CD4-positive, alpha-beta memory T cell (primary cell): Measurements from ENCODE around the gene CCL23. TPM values are rescaled to one million over a fixed set of nuclear protein-coding genes. Genes with fewer than 3 reads are reported as not detected.

Experiments used
- CTCF ChIA-PET: fragments of 350-600 bp; sonication (Branson Sonifier 250); formaldehyde crosslinking; loops from one replicate; lab custom pipeline; 2021; ENCODE audit warnings: inconsistent platforms; ENCODE audit not compliant: partially characterized antibody; lab: Charles Lee
- POLR2A ChIA-PET: fragments of 350-600 bp; sonication (Branson Sonifier 250); formaldehyde crosslinking; loops from one replicate; lab custom pipeline; 2021; ENCODE audit not compliant: partially characterized antibody; lab: Charles Lee
- DNase-seq, 5 donors: peaks; one replicate each; pipeline versions ENCODE4 v3.0.0 to v3.0.0-alpha.2; 2020 to 2022; ENCODE audit warnings: mixed read lengths in 1 of 5
- H3K27ac ChIP-seq: one replicate; pipeline ENCODE4 v1.7.0; 2013; ENCODE audit warnings: low read depth, low read length
- H3K27me3 ChIP-seq: 2 replicates; pipeline ENCODE4 v1.7.0; 2013; ENCODE audit warnings: mild to moderate bottlenecking, low read length, moderate library complexity; ENCODE audit not compliant: insufficient read depth
- H3K36me3 ChIP-seq: 2 replicates; pipeline ENCODE4 v1.7.0; 2013; ENCODE audit warnings: mild to moderate bottlenecking, low read length, moderate library complexity; ENCODE audit not compliant: insufficient read depth
- H3K4me1 ChIP-seq: 2 replicates; pipeline ENCODE4 v1.7.0; 2013; ENCODE audit warnings: mild to moderate bottlenecking, low read length, moderate library complexity; ENCODE audit not compliant: insufficient read depth
- H3K4me3 ChIP-seq, 2 donors: one replicate each; pipeline ENCODE4 v1.7.0; 2013; ENCODE audit warnings: low read length in 2 of 2, mild to moderate bottlenecking in 1 of 2
- H3K9me3 ChIP-seq, 2 donors: one replicate each; pipeline ENCODE4 v1.7.0; 2013; ENCODE audit warnings: low read length in 2 of 2, control low read depth in 1 of 2; ENCODE audit not compliant: control insufficient read depth in 1 of 2
- H3K27ac Mint-ChIP-seq, 7 donors: one replicate each; pipeline ENCODE4 v1.8.0; 2020 to 2021; ENCODE audit warnings: mixed read lengths in 7 of 7, mild to moderate bottlenecking in 6 of 7, inconsistent platforms in 3 of 7, moderate library complexity in 3 of 7
- H3K27me3 Mint-ChIP-seq, 2 donors: one replicate each; pipeline ENCODE4 v1.8.0; 2020 to 2021; ENCODE audit warnings: mixed read lengths in 2 of 2
- H3K36me3 Mint-ChIP-seq, 2 donors: one replicate each; pipeline ENCODE4 v1.8.0; 2020 to 2021; ENCODE audit warnings: mixed read lengths in 2 of 2, inconsistent platforms in 1 of 2, mild to moderate bottlenecking in 1 of 2
- H3K4me1 Mint-ChIP-seq, 4 donors: one replicate each; pipeline ENCODE4 v1.8.0; 2020 to 2021; ENCODE audit warnings: mixed read lengths in 4 of 4, mild to moderate bottlenecking in 1 of 4
- H3K4me3 Mint-ChIP-seq, 8 donors: one replicate each; pipeline ENCODE4 v1.8.0; 2020 to 2021; ENCODE audit warnings: mixed read lengths in 8 of 8, mild to moderate bottlenecking in 7 of 8, moderate library complexity in 6 of 8, inconsistent platforms in 3 of 8
- H3K9me3 Mint-ChIP-seq, 8 donors: one replicate each; pipeline ENCODE4 v1.8.0; 2020 to 2021; ENCODE audit warnings: mixed read lengths in 8 of 8, mild to moderate bottlenecking in 5 of 8, inconsistent platforms in 3 of 8, moderate library complexity in 1 of 8
- intact Hi-C: fragments of 100-400 bp; cut with micrococcal nuclease; formaldehyde crosslinking; loops from one replicate; pipeline ENCODE4 v1.15.1; 2023
- polyA plus RNA-seq, 2 donors: library from polyadenylated mRNA; unstranded; fragments of 300-500 nt; fragmentation: Illumina TruSeq; gene quantifications; one replicate each; pipeline ENCODE4 v1.2.3, GENCODE V29; 2021
- total RNA-seq, 2 experiments: library from RNA; stranded (reverse); gene quantifications; one replicate each; pipeline ENCODE4 v1.2.3, GENCODE V29; 2021

Gene CCL23
- total and polyA plus RNA-seq, 4 experiments from 2014 or later, result not detected

DNA sequence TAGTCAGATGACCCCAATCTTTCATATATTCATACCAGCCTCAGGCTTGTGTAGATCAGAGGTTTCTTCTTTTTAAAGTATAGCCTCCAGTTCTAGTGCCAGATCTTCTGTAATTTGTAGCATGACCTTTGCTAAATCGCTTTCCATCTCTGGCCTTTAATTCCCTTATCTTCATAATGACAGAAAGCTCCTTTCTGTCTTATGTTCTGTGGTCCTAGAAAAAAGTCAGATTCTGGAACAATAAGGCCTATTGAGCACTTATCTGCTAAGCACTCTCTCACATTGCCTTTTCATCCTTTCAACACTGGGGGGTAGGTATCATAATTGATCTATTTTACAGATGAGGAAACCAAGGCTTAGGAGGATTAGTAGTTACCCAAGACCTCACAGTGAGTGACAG is 45.7 kb downstream of the CCL23 start:
- Mint-ChIP-seq H3K4me1 (peaks cover 0 to 3% (median under 1%) of the 10 kb centered on the region in 4 donors), H3K4me3 (no peak overlapping the region), H3K36me3 (no peaks in the 10 kb centered on the region), H3K27me3 (peaks cover 0 to 4% of the 10 kb centered on the region in 2 donors), H3K9me3 (peaks cover 0 to 2% (median 0%) of the 10 kb centered on the region in 8 donors), H3K27ac (no peak overlapping the region)
- intact Hi-C loops, result no loop called here
- no peaks in the 10 kb centered on the region for H3K4me1 ChIP-seq
- H3K9me3 ChIP-seq, result no peaks in the 10 kb centered on the region
- no peak overlapping the region for H3K4me3 ChIP-seq
- H3K27me3 ChIP-seq, result no peaks in the 10 kb centered on the region
- POLR2A ChIA-PET, result no interaction called here
- DNase-seq, result no peak
- no peaks in the 10 kb centered on the region for H3K36me3 ChIP-seq
- CTCF ChIA-PET, result interaction anchor here (1.4 to 2.1 kb wide), 2 partner anchors 24 to 177 kb away, joined by 3 to 10 read pairs; no protein-coding TSS in a partner anchor
- no peak overlapping the region for H3K27ac ChIP-seq

DNA sequence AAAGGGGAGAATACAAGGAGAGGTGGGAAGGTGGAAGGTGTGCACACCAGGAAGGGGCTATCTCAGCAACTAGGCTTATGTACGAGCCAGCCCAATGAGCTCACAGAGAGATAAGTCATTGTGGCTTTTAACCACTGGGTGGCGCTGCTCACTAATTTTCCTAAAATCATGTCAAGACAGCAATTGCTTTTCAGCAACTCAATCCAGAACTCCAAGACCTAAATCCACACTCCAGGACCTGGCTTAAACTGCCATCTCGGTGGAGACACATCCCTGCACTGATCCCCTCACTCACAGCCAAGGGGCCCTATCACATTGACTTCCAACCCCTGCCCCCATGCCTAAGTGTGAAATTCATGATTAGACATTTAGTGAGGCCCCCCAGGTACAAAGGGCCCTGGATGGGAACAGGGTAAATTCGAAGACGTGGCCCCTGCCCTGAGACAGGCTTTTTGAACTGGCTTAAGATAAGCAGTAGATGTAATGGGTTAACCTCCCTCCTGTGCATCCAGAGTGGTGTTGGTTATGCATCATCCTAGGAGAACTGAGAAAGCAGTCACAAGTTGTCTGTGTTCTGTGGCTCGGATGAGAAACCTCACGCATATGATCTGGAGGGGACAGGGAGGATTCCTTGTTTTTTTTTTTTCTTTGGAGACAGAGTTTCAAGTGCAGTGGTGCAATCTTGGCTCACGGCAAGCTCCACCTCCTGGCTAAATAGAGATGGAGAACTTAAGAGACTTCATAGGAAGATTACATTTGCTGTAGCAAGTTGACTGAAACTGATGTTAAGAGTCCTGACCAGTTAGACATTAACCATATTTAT is 48.0 kb downstream of the CCL23 start:
- peaks cover 0 to 3% (median under 1%) of the 10 kb centered on the region in 4 donors for H3K4me1 Mint-ChIP-seq
- no peak overlapping the region for H3K27ac Mint-ChIP-seq
- Histone ChIP-seq H3K9me3 (no peaks in the 10 kb centered on the region), H3K36me3 (no peaks in the 10 kb centered on the region), H3K4me3 (no peak overlapping the region), H3K27me3 (no peaks in the 10 kb centered on the region), H3K27ac (no peak overlapping the region), H3K4me1 (no peaks in the 10 kb centered on the region)
- no peaks in the 10 kb centered on the region for H3K36me3 Mint-ChIP-seq
- CTCF ChIA-PET, result interaction anchor here (0.7 to 2.4 kb wide), 25 partner anchors 8 to 513 kb away, joined by 3 to 14 read pairs (median 4); partner anchors contain the start of gene LYZL6
- intact Hi-C loops, result loop anchor here (1.0 kb wide), 3 partner anchors 103 to 514 kb away; no protein-coding TSS in a partner anchor
- peak; percentile 52 to 64 (median 56) for DNase-seq
- H3K27me3 Mint-ChIP-seq, result peaks cover 0 to 4% of the 10 kb centered on the region in 2 donors
- H3K9me3 Mint-ChIP-seq, result peaks cover 0 to 2% (median 0%) of the 10 kb centered on the region in 8 donors
- H3K4me3 Mint-ChIP-seq, result peak overlapping the region in 1 of 8 donors; percentile 29
- POLR2A ChIA-PET, result interaction anchor here (0.8 kb wide), 1 partner anchor 94 kb away, joined by 3 read pairs; no protein-coding TSS in a partner anchor

DNA sequence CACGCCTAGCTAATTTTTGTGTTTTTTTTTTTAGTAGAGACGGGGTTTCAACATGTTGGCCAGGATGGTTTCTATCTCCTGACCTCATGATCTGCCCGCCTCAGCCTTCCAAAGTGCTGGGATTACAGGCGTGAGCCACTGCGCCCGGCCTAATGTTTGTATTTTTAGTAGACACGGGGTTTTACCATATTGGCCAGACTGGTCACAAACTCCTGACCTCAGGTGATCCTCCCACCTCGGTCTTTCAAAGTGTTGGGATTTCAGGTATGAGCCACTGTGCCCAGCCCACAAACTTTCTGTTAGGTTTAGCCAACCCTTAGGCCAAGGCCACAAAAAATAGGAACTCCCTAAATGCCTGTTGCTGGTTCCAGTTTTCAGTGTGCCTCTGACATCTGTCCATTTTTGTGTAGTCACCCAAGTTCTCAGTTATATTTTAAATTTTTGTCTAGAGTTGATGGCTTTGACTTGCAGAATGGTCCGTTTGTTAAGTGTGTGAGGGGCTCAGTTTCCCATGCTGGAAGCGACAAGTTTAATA is 49.2 kb downstream of the CCL23 start:
- peaks cover 0 to 4% of the 10 kb centered on the region in 2 donors for H3K27me3 Mint-ChIP-seq
- H3K27ac Mint-ChIP-seq, result no peak overlapping the region
- Histone ChIP-seq H3K36me3 (no peaks in the 10 kb centered on the region), H3K27ac (no peak overlapping the region), H3K4me1 (no peaks in the 10 kb centered on the region), H3K9me3 (no peaks in the 10 kb centered on the region), H3K27me3 (no peaks in the 10 kb centered on the region), H3K4me3 (no peak overlapping the region)
- CTCF ChIA-PET, result interaction anchor here (0.7 to 2.4 kb wide), 20 partner anchors 8 to 509 kb away, joined by 3 to 14 read pairs (median 4); no protein-coding TSS in a partner anchor
- intact Hi-C loops, result loop anchor here (1.0 kb wide), 3 partner anchors 104 to 515 kb away; no protein-coding TSS in a partner anchor
- no peak for DNase-seq
- POLR2A ChIA-PET, result no interaction called here
- H3K4me1 Mint-ChIP-seq, result peaks cover 0 to 3% (median under 1%) of the 10 kb centered on the region in 4 donors
- no peaks in the 10 kb centered on the region for H3K36me3 Mint-ChIP-seq
- no peak overlapping the region for H3K4me3 Mint-ChIP-seq
- H3K9me3 Mint-ChIP-seq, result peaks cover 0 to 2% (median 0%) of the 10 kb centered on the region in 8 donors

DNA sequence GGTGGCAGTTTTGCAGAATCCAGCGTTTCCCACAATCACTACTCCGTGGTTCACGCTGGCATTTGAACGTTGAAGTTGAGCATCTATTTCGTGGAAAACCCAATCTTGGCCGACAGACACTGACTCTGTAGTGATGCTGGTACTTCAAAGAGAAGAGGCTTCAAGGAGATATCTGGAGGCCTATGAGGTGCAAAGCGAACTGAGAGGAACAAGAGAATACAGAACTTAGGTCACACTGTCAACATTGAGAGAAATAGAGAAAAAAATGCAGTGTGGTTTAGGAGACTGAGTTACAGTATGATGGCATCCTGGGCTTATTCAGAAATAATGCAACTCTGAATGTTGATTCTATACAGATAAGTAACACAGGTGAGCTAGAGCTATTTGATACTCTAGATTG is 52.5 kb downstream of the CCL23 start:
- no peak overlapping the region for H3K27ac ChIP-seq
- H3K27ac Mint-ChIP-seq, result no peak overlapping the region
- intact Hi-C loops, result no loop called here
- no peaks in the 10 kb centered on the region for H3K36me3 ChIP-seq
- CTCF ChIA-PET, result interaction anchor here (1.1 to 1.6 kb wide), 2 partner anchors 11 to 201 kb away, joined by 5 to 11 read pairs; no protein-coding TSS in a partner anchor
- no peaks in the 10 kb centered on the region for H3K9me3 ChIP-seq
- H3K27me3 ChIP-seq, result no peaks in the 10 kb centered on the region
- no peaks in the 10 kb centered on the region for H3K4me1 ChIP-seq
- POLR2A ChIA-PET, result no interaction called here
- peaks cover 4% of the 10 kb centered on the region in 2 donors for H3K27me3 Mint-ChIP-seq
- H3K4me3 Mint-ChIP-seq, result no peak overlapping the region
- DNase-seq, result no peak
- H3K9me3 Mint-ChIP-seq, result peaks cover 0 to 2% (median 0%) of the 10 kb centered on the region in 8 donors
- H3K4me3 ChIP-seq, result no peak overlapping the region
- no peaks in the 10 kb centered on the region for H3K36me3 Mint-ChIP-seq
- peaks cover 0 to 3% (median 0%) of the 10 kb centered on the region in 4 donors for H3K4me1 Mint-ChIP-seq

DNA sequence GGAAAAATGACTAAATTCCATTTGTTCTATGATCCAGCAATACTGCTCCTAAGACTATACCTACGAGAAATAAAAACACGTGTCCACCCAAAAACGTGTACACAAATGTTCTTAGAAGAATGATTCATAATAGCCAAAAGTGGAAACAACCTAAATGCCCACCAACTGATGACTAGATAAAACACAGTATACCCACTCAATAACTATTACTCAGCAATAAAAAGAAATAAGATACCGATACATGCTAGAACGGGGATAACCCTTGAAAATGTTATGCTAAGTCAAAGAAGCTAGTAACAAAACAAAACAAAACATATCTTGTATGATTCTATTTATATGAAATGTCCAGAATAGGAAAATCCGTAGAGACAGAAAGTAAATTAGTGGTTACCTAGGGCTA is 54.1 kb downstream of the CCL23 start:
- Mint-ChIP-seq H3K27ac (no peak overlapping the region), H3K4me1 (no peaks in the 10 kb centered on the region), H3K9me3 (peaks cover 0 to 2% (median 0%) of the 10 kb centered on the region in 8 donors), H3K36me3 (no peaks in the 10 kb centered on the region), H3K27me3 (peaks cover under 1 to 5% of the 10 kb centered on the region in 2 donors), H3K4me3 (no peak overlapping the region)
- DNase-seq, result no peak
- Histone ChIP-seq H3K4me3 (no peak overlapping the region), H3K9me3 (no peaks in the 10 kb centered on the region), H3K4me1 (no peaks in the 10 kb centered on the region), H3K27me3 (no peaks in the 10 kb centered on the region), H3K36me3 (no peaks in the 10 kb centered on the region), H3K27ac (no peak overlapping the region)
- intact Hi-C loops, result no loop called here
- POLR2A ChIA-PET, result no interaction called here
- CTCF ChIA-PET, result interaction anchor here (0.9 to 2.4 kb wide), 3 partner anchors 12 to 109 kb away, joined by 3 to 10 read pairs (median 3); no protein-coding TSS in a partner anchor

Other genes with a start within 250 kb of the CCL23 start
- under 1 TPM; 0.64 to 0.96 TPM for gene MMP28, start 222.3 kb downstream of the CCL23 start, total RNA-seq
- under 1 TPM in 1 of 2 donors, not detected in 1; 0.23 TPM for gene MMP28, start 222.3 kb downstream of the CCL23 start, polyA plus RNA-seq
- 100 to 1,000 TPM; 232 to 242 TPM for gene TAF15, start 208.5 kb downstream of the CCL23 start, total RNA-seq
- 10 to 100 TPM; 11.2 to 29.7 TPM for gene TAF15, start 208.5 kb downstream of the CCL23 start, polyA plus RNA-seq
- gene HEATR9, start 149.1 kb downstream of the CCL23 start, total RNA-seq, result 1 to 10 TPM; 2.2 to 2.6 TPM
- gene HEATR9, start 149.1 kb downstream of the CCL23 start, polyA plus RNA-seq, result not detected
- 100 to 1,000 TPM; 279 to 309 TPM for gene CCL5, start 137.6 kb downstream of the CCL23 start, total RNA-seq
- gene CCL5, start 137.6 kb downstream of the CCL23 start, polyA plus RNA-seq, result 100 to 1,000 TPM; 156 to 210 TPM
- gene RDM1, start 87.2 kb downstream of the CCL23 start, total RNA-seq, result 1 to 10 TPM in 1 of 2 experiments, under 1 TPM in 1; 0.87 to 1.9 TPM
- under 1 TPM; 0.38 to 0.98 TPM for gene RDM1, start 87.2 kb downstream of the CCL23 start, polyA plus RNA-seq
- gene LYZL6, start 74.3 kb downstream of the CCL23 start, total RNA-seq, result not detected
- not detected for gene LYZL6, start 74.3 kb downstream of the CCL23 start, polyA plus RNA-seq
- not detected for gene CCL16, start 36.5 kb downstream of the CCL23 start, total RNA-seq
- gene CCL16, start 36.5 kb downstream of the CCL23 start, polyA plus RNA-seq, result not detected
- gene CCL14, start 31.2 kb downstream of the CCL23 start, total RNA-seq, result not detected
- not detected for gene CCL14, start 31.2 kb downstream of the CCL23 start, polyA plus RNA-seq
- gene CCL15, start 16.4 kb downstream of the CCL23 start, total RNA-seq, result not detected
- not detected for gene CCL15, start 16.4 kb downstream of the CCL23 start, polyA plus RNA-seq
- not detected for gene CCL18, start 46.3 kb upstream of the CCL23 start, total RNA-seq
- gene CCL18, start 46.3 kb upstream of the CCL23 start, polyA plus RNA-seq, result not detected
- 1 to 10 TPM; 3.2 to 4.2 TPM for gene CCL3, start 72.2 kb upstream of the CCL23 start, total RNA-seq
- gene CCL3, start 72.2 kb upstream of the CCL23 start, polyA plus RNA-seq, result not detected
- 1 to 10 TPM; 1.1 TPM for gene CCL4, start 85.9 kb upstream of the CCL23 start, total RNA-seq
- gene CCL4, start 85.9 kb upstream of the CCL23 start, polyA plus RNA-seq, result 1 to 10 TPM; 1.2 to 1.3 TPM
- 10 to 100 TPM; 11.5 to 18.0 TPM for gene TBC1D3B, start 158.7 kb upstream of the CCL23 start, total RNA-seq
- gene TBC1D3B, start 158.7 kb upstream of the CCL23 start, polyA plus RNA-seq, result not detected
- 1 to 10 TPM in 1 of 2 experiments, under 1 TPM in 1; 0.89 to 2.2 TPM for gene CCL3L1, start 178.8 kb upstream of the CCL23 start, total RNA-seq
- gene CCL3L1, start 178.8 kb upstream of the CCL23 start, polyA plus RNA-seq, result not detected
- 1 to 10 TPM in 1 of 2 experiments, not detected in 1; 1.1 TPM for gene CCL4L2, start 193.1 kb upstream of the CCL23 start, total RNA-seq
- gene CCL4L2, start 193.1 kb upstream of the CCL23 start, polyA plus RNA-seq, result not detected
- 1 to 10 TPM in 1 of 2 experiments, under 1 TPM in 1; 0.91 to 1.3 TPM for gene TBC1D3I, start 246.6 kb upstream of the CCL23 start, total RNA-seq
- gene TBC1D3I, start 246.6 kb upstream of the CCL23 start, polyA plus RNA-seq, result not detected